Testis (tissue), 3 donors: ENCODE results near the gene MYO1F. TPM values are rescaled to one million over a fixed set of nuclear protein-coding genes. Genes with fewer than 3 reads are reported as not detected.

Experiments
- DNase-seq: peaks from one replicate; pipeline ENCODE4 v3.0.0-alpha.2; 2019
- H3K27ac ChIP-seq, 2 donors: fragments of 200-600 bp; sonication (generic); one replicate each; pipeline ENCODE4 v1.5.1; 2019
- H3K27me3 ChIP-seq: fragments of 200-600 bp; sonication (generic); one replicate; pipeline ENCODE4 v1.5.1; 2019
- H3K36me3 ChIP-seq: fragments of 200-600 bp; sonication (generic); one replicate; pipeline ENCODE4 v1.5.1; 2017; ENCODE audit warnings: low read depth; ENCODE audit errors: missing control alignments
- H3K4me1 ChIP-seq: fragments of 200-600 bp; sonication (generic); one replicate; pipeline ENCODE4 v1.5.1; 2019
- H3K4me3 ChIP-seq, 2 donors: fragments of 200-600 bp; sonication (generic); one replicate each; pipeline ENCODE4 v1.5.1; 2017 to 2019
- H3K9me3 ChIP-seq: fragments of 200-600 bp; sonication (generic); one replicate; pipeline ENCODE4 v1.5.1; 2017
- POLR2A ChIP-seq: fragments of 450-650 bp; IDR thresholded peaks from one replicate; pipeline ENCODE4 v1.6.1; 2017; ENCODE audit warnings: antibody characterized with exemption, mild to moderate bottlenecking, moderate library complexity
- WGBS, 2 donors: methylation state at CpG; one replicate each; pipeline ENCODE4 v1.1.5; 2018; 5-methylcytosine and 5-hydroxymethylcytosine counted together
- intact Hi-C: fragments of 100-400 bp; cut with DNase I; formaldehyde crosslinking; loops from one replicate; pipeline ENCODE4 v1.15.1; 2023; ENCODE audit warnings: low total_unique reads
- polyA plus RNA-seq: library from polyadenylated mRNA; stranded (reverse); fragments of 350-450 nt; fragmentation: Illumina TruSeq; extraction: RNeasy Lipid Tissue Mini Kit (QIAGEN cat#74804); gene quantifications from one replicate; pipeline ENCODE4 v1.2.3, GENCODE V29; 2014; ENCODE audit warnings: low read depth, low replicate concordance; ENCODE audit not compliant: insufficient read depth
- total RNA-seq, 2 donors: library from RNA; depleted of rRNA; stranded (reverse); fragments of >200 nt; gene quantifications; one replicate each; pipeline ENCODE4 v1.2.3, GENCODE V29; 2016
- TF ChIP-seq, protein P1 (sequence below), 3 experiments: fragments of 450-650 bp in 2 of 3; fragments of 200-600 bp in 1 of 3; sonication (generic) in 1 of 3; IDR thresholded peaks; one replicate each; pipeline ENCODE4 v1.5.1; 2016 to 2019; ENCODE audit warnings: antibody characterized with exemption in 3 of 3, mild to moderate bottlenecking in 2 of 3, moderate library complexity in 1 of 3

Gene MYO1F
- total and polyA plus RNA-seq, 3 donors from 2014 or later, result 4.7 to 6.7 (median 5.9) TPM

GRCh38 chr19:8539621-8540149, 37.6 kb downstream of the MYO1F start:
- TF ChIP-seq, protein P1, sequence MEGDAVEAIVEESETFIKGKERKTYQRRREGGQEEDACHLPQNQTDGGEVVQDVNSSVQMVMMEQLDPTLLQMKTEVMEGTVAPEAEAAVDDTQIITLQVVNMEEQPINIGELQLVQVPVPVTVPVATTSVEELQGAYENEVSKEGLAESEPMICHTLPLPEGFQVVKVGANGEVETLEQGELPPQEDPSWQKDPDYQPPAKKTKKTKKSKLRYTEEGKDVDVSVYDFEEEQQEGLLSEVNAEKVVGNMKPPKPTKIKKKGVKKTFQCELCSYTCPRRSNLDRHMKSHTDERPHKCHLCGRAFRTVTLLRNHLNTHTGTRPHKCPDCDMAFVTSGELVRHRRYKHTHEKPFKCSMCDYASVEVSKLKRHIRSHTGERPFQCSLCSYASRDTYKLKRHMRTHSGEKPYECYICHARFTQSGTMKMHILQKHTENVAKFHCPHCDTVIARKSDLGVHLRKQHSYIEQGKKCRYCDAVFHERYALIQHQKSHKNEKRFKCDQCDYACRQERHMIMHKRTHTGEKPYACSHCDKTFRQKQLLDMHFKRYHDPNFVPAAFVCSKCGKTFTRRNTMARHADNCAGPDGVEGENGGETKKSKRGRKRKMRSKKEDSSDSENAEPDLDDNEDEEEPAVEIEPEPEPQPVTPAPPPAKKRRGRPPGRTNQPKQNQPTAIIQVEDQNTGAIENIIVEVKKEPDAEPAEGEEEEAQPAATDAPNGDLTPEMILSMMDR (IDR thresholded peaks at IDR 0.05), result no peak
- TF ChIP-seq POLR2A, result no peak
- Histone ChIP-seq H3K27ac (no peak overlapping the region), H3K9me3 (no peaks in the 10 kb centered on the region), H3K4me3 (no peak overlapping the region), H3K27me3 (no peaks in the 10 kb centered on the region), H3K36me3 (no peaks in the 10 kb centered on the region), H3K4me1 (no peaks in the 10 kb centered on the region)
- DNase-seq, result no peak
- intact Hi-C loops, result no loop called here
- 86 to 92% methylated on average over 12 of the region's 12 CpGs for WGBS, 2 donors

GRCh38 chr19:8537099-8537498, 40.1 kb downstream of the MYO1F start:
- no peaks in the 10 kb centered on the region for H3K27me3 ChIP-seq
- no peaks in the 10 kb centered on the region for H3K4me1 ChIP-seq
- H3K36me3 ChIP-seq, result no peaks in the 10 kb centered on the region
- H3K9me3 ChIP-seq, result no peaks in the 10 kb centered on the region
- DNase-seq, result no peak
- H3K27ac ChIP-seq, result no peak overlapping the region
- no peak overlapping the region for H3K4me3 ChIP-seq
- intact Hi-C loops, result no loop called here
- 92 to 95% methylated on average over 3 of the region's 3 CpGs for WGBS, 2 donors
- TF ChIP-seq POLR2A, result no peak
- TF ChIP-seq, protein P1 (IDR thresholded peaks at IDR 0.05), result no peak

DNA sequence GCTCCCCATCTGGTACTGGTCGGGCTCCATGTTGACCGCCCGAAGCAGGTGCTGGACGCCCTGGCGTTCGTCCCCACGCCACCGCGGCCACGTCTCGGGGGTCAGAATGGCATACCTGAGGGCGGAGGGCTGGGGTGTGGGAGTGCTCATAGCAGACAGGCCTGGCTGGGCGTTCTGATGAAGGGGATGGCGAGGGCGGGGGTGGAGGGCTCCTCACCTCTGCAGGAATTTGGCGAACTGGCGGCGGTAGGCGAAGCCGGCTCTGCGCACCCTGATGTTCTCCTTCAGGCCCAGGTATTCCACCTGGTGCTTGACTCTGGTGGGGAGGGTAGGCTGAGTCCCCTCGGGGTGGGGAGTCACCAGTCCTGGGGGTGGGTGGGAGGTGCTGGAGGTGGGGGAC, 41.0 kb downstream of the MYO1F start:
- Histone ChIP-seq H3K27ac (no peak overlapping the region), H3K27me3 (no peaks in the 10 kb centered on the region), H3K9me3 (no peaks in the 10 kb centered on the region), H3K4me3 (no peak overlapping the region), H3K36me3 (no peaks in the 10 kb centered on the region), H3K4me1 (no peaks in the 10 kb centered on the region)
- no peak for DNase-seq
- intact Hi-C loops, result no loop called here
- TF ChIP-seq POLR2A, result no peak
- TF ChIP-seq, protein P1 (IDR thresholded peaks at IDR 0.05), result no peak
- 83 to 88% methylated on average over 21 to 22 of the region's 22 CpGs for WGBS, 2 donors

- no peak overlapping the region for H3K27ac ChIP-seq
- H3K36me3 ChIP-seq, result no peaks in the 10 kb centered on the region
- TF ChIP-seq POLR2A, result no peak
- TF ChIP-seq, protein P1 (IDR thresholded peaks at IDR 0.05), result no peak
- no peaks in the 10 kb centered on the region for H3K27me3 ChIP-seq
- no peak for DNase-seq
- intact Hi-C loops, result no loop called here
- no peaks in the 10 kb centered on the region for H3K9me3 ChIP-seq
- peaks cover under 1% of the 10 kb centered on the region for H3K4me1 ChIP-seq
- no peak overlapping the region for H3K4me3 ChIP-seq
- 68 to 88% methylated on average over 2 of the region's 2 CpGs for WGBS, 2 donors
These were observed 45.0 kb downstream of the MYO1F start for GRCh38 chr19:8532225-8532624.

- Histone ChIP-seq H3K9me3 (no peaks in the 10 kb centered on the region), H3K36me3 (no peaks in the 10 kb centered on the region), H3K4me1 (peaks cover 6% of the 10 kb centered on the region), H3K27ac (no peak overlapping the region), H3K4me3 (no peak overlapping the region), H3K27me3 (no peaks in the 10 kb centered on the region)
- no peak for TF ChIP-seq POLR2A
- TF ChIP-seq, protein P1 (IDR thresholded peaks at IDR 0.05), result no peak
- WGBS, 2 donors, result 90% methylated on average over 7 of the region's 7 CpGs
- no peak for DNase-seq
- intact Hi-C loops, result no loop called here
These were observed 45.8 kb downstream of the MYO1F start for GRCh38 chr19:8531470-8531869.
